ENCODE data around the gene PTN.

GRCh38 chr7:137195996-137196395 lies 147.5 kb downstream of the PTN start:
- no peak for TF ChIP-seq EZH2 (IDR thresholded peaks at IDR 0.05; ENCODE audit: borderline replicate concordance, low read depth, low read length)
- no peak for TF ChIP-seq GATA2 (CRISPR knock-in tag; IDR thresholded peaks at IDR 0.05)
- TF ChIP-seq KDM1A (IDR thresholded peaks at IDR 0.05): no peak
- no peak for TF ChIP-seq PKNOX1 (IDR thresholded peaks at IDR 0.05)
- no peak for TF ChIP-seq ZC3H4 (CRISPR knock-in tag; IDR thresholded peaks at IDR 0.05; ENCODE audit: borderline replicate concordance)
- no peak for TF ChIP-seq KLF6 (CRISPR knock-in tag; IDR thresholded peaks at IDR 0.05; ENCODE audit: borderline replicate concordance)
- TF ChIP-seq NFYB (IDR thresholded peaks at IDR 0.05; ENCODE audit: extremely low read depth, insufficient read length): no peak
- no peak for TF ChIP-seq BHLHE40 (IDR thresholded peaks at IDR 0.05; ENCODE audit: low read length)
- TF ChIP-seq MNT (conservative IDR thresholded peaks at IDR 0.05): no peak
- TF ChIP-seq C11orf30 (IDR thresholded peaks at IDR 0.05; ENCODE audit: low read depth): peak; percentile 49
- TF ChIP-seq, protein P1, sequence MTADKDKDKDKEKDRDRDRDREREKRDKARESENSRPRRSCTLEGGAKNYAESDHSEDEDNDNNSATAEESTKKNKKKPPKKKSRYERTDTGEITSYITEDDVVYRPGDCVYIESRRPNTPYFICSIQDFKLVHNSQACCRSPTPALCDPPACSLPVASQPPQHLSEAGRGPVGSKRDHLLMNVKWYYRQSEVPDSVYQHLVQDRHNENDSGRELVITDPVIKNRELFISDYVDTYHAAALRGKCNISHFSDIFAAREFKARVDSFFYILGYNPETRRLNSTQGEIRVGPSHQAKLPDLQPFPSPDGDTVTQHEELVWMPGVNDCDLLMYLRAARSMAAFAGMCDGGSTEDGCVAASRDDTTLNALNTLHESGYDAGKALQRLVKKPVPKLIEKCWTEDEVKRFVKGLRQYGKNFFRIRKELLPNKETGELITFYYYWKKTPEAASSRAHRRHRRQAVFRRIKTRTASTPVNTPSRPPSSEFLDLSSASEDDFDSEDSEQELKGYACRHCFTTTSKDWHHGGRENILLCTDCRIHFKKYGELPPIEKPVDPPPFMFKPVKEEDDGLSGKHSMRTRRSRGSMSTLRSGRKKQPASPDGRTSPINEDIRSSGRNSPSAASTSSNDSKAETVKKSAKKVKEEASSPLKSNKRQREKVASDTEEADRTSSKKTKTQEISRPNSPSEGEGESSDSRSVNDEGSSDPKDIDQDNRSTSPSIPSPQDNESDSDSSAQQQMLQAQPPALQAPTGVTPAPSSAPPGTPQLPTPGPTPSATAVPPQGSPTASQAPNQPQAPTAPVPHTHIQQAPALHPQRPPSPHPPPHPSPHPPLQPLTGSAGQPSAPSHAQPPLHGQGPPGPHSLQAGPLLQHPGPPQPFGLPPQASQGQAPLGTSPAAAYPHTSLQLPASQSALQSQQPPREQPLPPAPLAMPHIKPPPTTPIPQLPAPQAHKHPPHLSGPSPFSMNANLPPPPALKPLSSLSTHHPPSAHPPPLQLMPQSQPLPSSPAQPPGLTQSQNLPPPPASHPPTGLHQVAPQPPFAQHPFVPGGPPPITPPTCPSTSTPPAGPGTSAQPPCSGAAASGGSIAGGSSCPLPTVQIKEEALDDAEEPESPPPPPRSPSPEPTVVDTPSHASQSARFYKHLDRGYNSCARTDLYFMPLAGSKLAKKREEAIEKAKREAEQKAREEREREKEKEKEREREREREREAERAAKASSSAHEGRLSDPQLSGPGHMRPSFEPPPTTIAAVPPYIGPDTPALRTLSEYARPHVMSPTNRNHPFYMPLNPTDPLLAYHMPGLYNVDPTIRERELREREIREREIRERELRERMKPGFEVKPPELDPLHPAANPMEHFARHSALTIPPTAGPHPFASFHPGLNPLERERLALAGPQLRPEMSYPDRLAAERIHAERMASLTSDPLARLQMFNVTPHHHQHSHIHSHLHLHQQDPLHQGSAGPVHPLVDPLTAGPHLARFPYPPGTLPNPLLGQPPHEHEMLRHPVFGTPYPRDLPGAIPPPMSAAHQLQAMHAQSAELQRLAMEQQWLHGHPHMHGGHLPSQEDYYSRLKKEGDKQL (CRISPR knock-in tag; IDR thresholded peaks at IDR 0.05; ENCODE audit: borderline replicate concordance): no peak
- TF ChIP-seq USF2 (CRISPR knock-in tag; IDR thresholded peaks at IDR 0.05): no peak
- no peak for TF ChIP-seq POLR2A (conservative IDR thresholded peaks at IDR 0.05)
- no peak for TF ChIP-seq POLR2AphosphoS5 (IDR thresholded peaks at IDR 0.05; ENCODE audit: control insufficient read depth, insufficient read depth, low read depth, low read length)
